GM06990 (cell line): Measurements from ENCODE around the gene CPEB1.
"Not testable (repeated sequence)": the region's sequence is repeated elsewhere in the genome, so short reads cannot be mapped to it uniquely, and the experiment has no call there.

ENCODE experiments used
- DNase-seq: peaks from one replicate; pipeline ENCODE4 v3.0.0-alpha.2; 2011; ENCODE audit not compliant: insufficient read length; ENCODE audit errors: extremely low read depth
- H3K27me3 ChIP-seq: replicated peaks from 2 replicates; pipeline ENCODE4 v1.6.0; 2011; ENCODE audit warnings: low read length; ENCODE audit not compliant: control insufficient read depth, insufficient read depth
- H3K36me3 ChIP-seq: 2 replicates; pipeline ENCODE4 v1.5.1; 2011; ENCODE audit warnings: low read length; ENCODE audit not compliant: control insufficient read depth, insufficient read depth
- H3K4me3 ChIP-seq: replicated peaks from 2 replicates; pipeline ENCODE4 v1.5.1; 2011; ENCODE audit warnings: low read depth, mild to moderate bottlenecking, control low read depth, low read length
- TF ChIP-seq, protein P1 (sequence below): IDR thresholded peaks from 2 replicates; pipeline ENCODE4 v1.5.1; 2011; ENCODE audit warnings: low read length, control low read depth, mild to moderate bottlenecking, inconsistent platforms; ENCODE audit not compliant: insufficient read depth, poor library complexity, severe bottlenecking

The CPEB1 gene

GRCh38 chr15:82648257-82649103, 1.3 kb upstream of the CPEB1 start:
- H3K4me3 ChIP-seq, result peak overlapping the region; percentile 66

GRCh38 chr15:82647835-82648256, 683 bp upstream of the CPEB1 start:
- Histone ChIP-seq H3K36me3 (no peaks in the 10 kb centered on the region), H3K4me3 (peak overlapping the region; percentile 66), H3K27me3 (no peaks in the 10 kb centered on the region)
- peak; percentile 78 for DNase-seq
- TF ChIP-seq, protein P1, sequence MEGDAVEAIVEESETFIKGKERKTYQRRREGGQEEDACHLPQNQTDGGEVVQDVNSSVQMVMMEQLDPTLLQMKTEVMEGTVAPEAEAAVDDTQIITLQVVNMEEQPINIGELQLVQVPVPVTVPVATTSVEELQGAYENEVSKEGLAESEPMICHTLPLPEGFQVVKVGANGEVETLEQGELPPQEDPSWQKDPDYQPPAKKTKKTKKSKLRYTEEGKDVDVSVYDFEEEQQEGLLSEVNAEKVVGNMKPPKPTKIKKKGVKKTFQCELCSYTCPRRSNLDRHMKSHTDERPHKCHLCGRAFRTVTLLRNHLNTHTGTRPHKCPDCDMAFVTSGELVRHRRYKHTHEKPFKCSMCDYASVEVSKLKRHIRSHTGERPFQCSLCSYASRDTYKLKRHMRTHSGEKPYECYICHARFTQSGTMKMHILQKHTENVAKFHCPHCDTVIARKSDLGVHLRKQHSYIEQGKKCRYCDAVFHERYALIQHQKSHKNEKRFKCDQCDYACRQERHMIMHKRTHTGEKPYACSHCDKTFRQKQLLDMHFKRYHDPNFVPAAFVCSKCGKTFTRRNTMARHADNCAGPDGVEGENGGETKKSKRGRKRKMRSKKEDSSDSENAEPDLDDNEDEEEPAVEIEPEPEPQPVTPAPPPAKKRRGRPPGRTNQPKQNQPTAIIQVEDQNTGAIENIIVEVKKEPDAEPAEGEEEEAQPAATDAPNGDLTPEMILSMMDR, result no peak

More at GRCh38 chr15:82648257-82649103, 1.3 kb upstream of the CPEB1 start:
- no peaks in the 10 kb centered on the region for H3K27me3 ChIP-seq
- no peaks in the 10 kb centered on the region for H3K36me3 ChIP-seq
- DNase-seq, result no peak
- TF ChIP-seq, protein P1, result no peak

DNA sequence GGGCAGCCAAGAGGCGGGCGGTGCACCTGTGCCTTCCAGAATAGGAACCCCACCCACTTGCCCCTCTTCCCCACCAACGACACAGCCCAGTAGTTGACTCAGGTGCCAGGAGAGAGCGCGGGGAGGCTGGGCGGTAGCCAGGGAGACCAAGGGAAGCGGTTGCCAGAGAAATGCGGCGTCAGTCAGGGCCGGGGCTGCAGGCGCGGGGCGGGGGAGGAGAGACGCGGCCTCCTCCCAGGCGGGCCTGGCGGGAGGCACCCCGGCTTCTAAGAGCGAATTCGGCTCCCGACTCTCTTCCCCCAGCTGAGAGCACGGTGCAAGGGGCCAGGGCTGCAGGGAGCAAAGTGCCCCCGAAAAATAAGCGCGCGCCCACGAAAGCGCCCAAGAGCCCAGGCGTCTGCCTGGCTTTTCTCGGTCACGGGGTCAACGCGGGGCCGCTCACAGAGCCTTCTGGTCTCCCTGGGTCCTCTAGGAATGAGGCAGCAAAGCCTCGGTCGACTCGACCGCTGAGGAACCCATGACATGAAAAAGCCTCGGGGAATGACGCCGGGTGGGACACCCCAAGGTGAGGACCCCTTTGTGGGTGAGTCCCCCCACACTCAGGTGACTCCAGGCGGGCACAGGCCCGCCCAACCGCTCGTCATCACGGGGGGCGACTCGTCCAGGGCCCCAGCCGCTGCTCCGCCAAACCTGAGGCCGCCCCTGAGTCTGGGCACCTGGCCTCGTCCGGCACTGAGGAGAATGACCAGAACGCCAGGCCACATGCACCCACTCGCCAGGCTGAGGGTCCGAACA, 716 bp downstream of the CPEB1 start:
- peak overlapping the region; percentile 66 for H3K4me3 ChIP-seq
- H3K36me3 ChIP-seq, result no peaks in the 10 kb centered on the region
- peak; percentile 25 for DNase-seq
- TF ChIP-seq, protein P1, result no peak
- H3K27me3 ChIP-seq, result no peaks in the 10 kb centered on the region

GRCh38 chr15:82644967-82645852, 2.0 kb downstream of the CPEB1 start:
- H3K4me3 ChIP-seq, H3K27me3 ChIP-seq, DNase-seq, H3K36me3 ChIP-seq: not testable (repeated sequence)

GRCh38 chr15:82643992-82644391, 3.2 kb downstream of the CPEB1 start:
- H3K36me3 ChIP-seq, result no peaks in the 10 kb centered on the region
- TF ChIP-seq, protein P1, result no peak
- no peak overlapping the region for H3K4me3 ChIP-seq
- no peaks in the 10 kb centered on the region for H3K27me3 ChIP-seq
- DNase-seq, result no peak
